HFFc6 (cell line): ENCODE measurements around the gene UGT1A8. TPM values are rescaled to one million over a fixed set of nuclear protein-coding genes. Genes with fewer than 3 reads are reported as not detected.

ENCODE experiments used
- DNase-seq: peaks from one replicate; pipeline ENCODE4 v3.0.0-alpha.2; 2018
- H3K27ac Mint-ChIP-seq: 2 replicates; pipeline ENCODE4 v1.8.0; 2020; ENCODE audit warnings: mild to moderate bottlenecking, mixed read lengths
- H3K27me3 Mint-ChIP-seq: 2 replicates; pipeline ENCODE4 v1.8.0; 2021; ENCODE audit warnings: mild to moderate bottlenecking, moderate library complexity, mixed read lengths; ENCODE audit not compliant: insufficient read depth
- H3K36me3 Mint-ChIP-seq: 2 replicates; pipeline ENCODE4 v1.8.0; 2021; ENCODE audit warnings: low read depth, mixed read lengths
- H3K4me1 Mint-ChIP-seq: 2 replicates; pipeline ENCODE4 v1.8.0; 2020; ENCODE audit warnings: low read depth, mixed read lengths
- H3K4me3 Mint-ChIP-seq: 2 replicates; pipeline ENCODE4 v1.8.0; 2020; ENCODE audit warnings: mild to moderate bottlenecking, moderate library complexity, mixed read lengths
- H3K9me3 Mint-ChIP-seq: 2 replicates; pipeline ENCODE4 v1.8.0; 2020; ENCODE audit warnings: mild to moderate bottlenecking, mixed read lengths
- CTCF ChIP-seq: fragments of 200-600 bp; sonication (generic); IDR thresholded peaks from 2 replicates; pipeline ENCODE4 v1.5.0; 2021; ENCODE audit warnings: antibody characterized with exemption, mild to moderate bottlenecking
- total RNA-seq, 6 experiments: library from RNA; stranded (reverse); fragmentation: NEBNext Ultra II Directional; extraction: Animal tissue kit (Norgen Biotek cat#: 25700); gene quantifications; 2 replicates in 1 of 6; 3 replicates in 5 of 6; pipeline ENCODE4 v1.2.3, GENCODE V29; 2021

UGT1A8 gene
- total RNA-seq, 6 experiments from 2014 or later, result not detected

- Mint-ChIP-seq H3K27ac (no peak overlapping the region), H3K4me1 (peaks cover 12% of the 10 kb centered on the region), H3K36me3 (no peaks in the 10 kb centered on the region), H3K4me3 (no peak overlapping the region), H3K27me3 (no peaks in the 10 kb centered on the region), H3K9me3 (peaks cover 21% of the 10 kb centered on the region)
- no peak for TF ChIP-seq CTCF
- no peak for DNase-seq
Observed at GRCh38 chr2:233761040-233761769, 143.8 kb downstream of the UGT1A8 start.

- Mint-ChIP-seq H3K4me3 (no peak overlapping the region), H3K4me1 (peaks cover 12% of the 10 kb centered on the region), H3K36me3 (no peaks in the 10 kb centered on the region), H3K9me3 (peaks cover 12% of the 10 kb centered on the region), H3K27ac (no peak overlapping the region), H3K27me3 (peaks cover 1% of the 10 kb centered on the region; the same call in 1 of the 2 replicates)
- TF ChIP-seq CTCF, result no peak
- DNase-seq, result no peak
Observed at GRCh38 chr2:233764264-233764663, 146.8 kb downstream of the UGT1A8 start.

DNA sequence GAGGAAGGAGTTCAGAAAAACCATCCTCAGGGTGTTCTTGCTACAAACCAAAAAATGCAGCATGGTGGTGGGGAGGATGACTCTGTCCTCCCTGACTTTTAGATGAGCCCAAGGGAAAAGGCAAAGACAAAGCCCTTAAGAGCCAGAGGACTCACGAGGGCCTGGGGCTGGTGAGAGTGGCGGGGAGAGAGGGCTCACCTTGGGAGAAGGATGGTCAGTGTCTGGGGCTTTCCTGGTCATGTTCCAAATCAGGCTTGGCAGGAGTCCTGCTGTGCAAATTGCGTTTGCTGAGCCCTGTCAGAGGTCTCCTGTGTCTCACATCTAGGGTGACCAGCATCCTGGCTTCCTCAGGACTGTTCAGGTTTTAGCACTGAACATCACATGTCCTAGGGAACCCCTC lies 147.3 kb downstream of the UGT1A8 start:
- H3K36me3 Mint-ChIP-seq, result no peaks in the 10 kb centered on the region
- no peak overlapping the region for H3K4me3 Mint-ChIP-seq
- DNase-seq, result no peak
- TF ChIP-seq CTCF, result no peak
- H3K27ac Mint-ChIP-seq, result no peak overlapping the region
- H3K9me3 Mint-ChIP-seq, result peaks cover 14% of the 10 kb centered on the region
- H3K27me3 Mint-ChIP-seq, result peaks cover 4% of the 10 kb centered on the region; the same call in 1 of the 2 replicates
- H3K4me1 Mint-ChIP-seq, result peaks cover 12% of the 10 kb centered on the region

DNA sequence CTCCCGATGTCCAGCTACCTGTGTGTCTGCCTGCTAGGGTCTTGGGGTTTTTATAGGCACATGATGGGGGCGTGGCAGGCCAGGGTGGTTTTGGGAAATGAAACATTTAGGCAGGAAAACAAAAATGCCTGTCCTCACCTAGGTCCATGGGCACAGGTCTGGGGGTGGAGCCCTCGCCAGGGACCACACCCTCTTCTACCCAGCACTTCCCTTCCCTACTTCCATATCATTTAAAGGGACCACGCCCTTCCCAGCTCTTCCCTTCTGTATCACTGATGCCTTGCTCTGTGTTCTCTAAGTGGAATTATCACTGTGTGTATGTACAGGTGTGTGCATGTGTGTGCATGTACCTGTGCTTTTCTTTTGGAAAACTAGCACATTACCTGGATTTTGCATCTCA lies 149.0 kb downstream of the UGT1A8 start:
- no peak for DNase-seq
- Mint-ChIP-seq H3K4me1 (peaks cover 12% of the 10 kb centered on the region), H3K36me3 (no peaks in the 10 kb centered on the region), H3K27me3 (peaks cover 8% of the 10 kb centered on the region), H3K9me3 (peaks cover 4% of the 10 kb centered on the region), H3K4me3 (no peak overlapping the region), H3K27ac (no peak overlapping the region)
- TF ChIP-seq CTCF, result no peak

- no peak for DNase-seq
- no peak for TF ChIP-seq CTCF
- Mint-ChIP-seq H3K27ac (no peak overlapping the region), H3K9me3 (peaks cover 4% of the 10 kb centered on the region), H3K4me1 (peaks cover 12% of the 10 kb centered on the region), H3K4me3 (no peak overlapping the region), H3K36me3 (no peaks in the 10 kb centered on the region), H3K27me3 (peaks cover 8% of the 10 kb centered on the region)
Observed at GRCh38 chr2:233768076-233768475, 150.6 kb downstream of the UGT1A8 start.
